8988T (cell line): ENCODE measurements around the gene CALCOCO1.
A peak's percentile ranks its signal among the peaks of the same experiment; 100 is the strongest.
"Not testable (repeated sequence)": the region's sequence is repeated elsewhere in the genome, so short reads cannot be mapped to it uniquely, and the experiment has no call there.

Source experiments
- DNase-seq: peaks from one replicate; pipeline ENCODE4 v3.0.0; 2011

CALCOCO1 gene

DNA sequence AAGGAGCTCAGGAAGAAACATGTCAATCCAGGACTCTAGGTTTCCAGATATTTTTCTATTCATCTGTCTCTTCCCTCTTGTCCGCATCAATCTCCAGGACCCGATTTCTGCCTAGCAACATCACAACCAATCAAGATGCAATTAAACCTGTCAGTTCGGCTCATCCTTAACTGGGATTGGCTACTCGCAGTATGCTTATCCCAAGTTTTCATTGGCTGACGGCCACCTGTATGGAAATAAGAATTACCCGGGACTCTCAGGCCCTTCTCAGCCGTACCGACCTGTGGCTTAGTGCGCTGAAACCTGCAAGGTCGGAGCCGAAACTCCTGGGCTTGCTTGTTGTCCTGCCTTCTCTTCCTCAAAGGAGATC lies 31.0 kb downstream of the CALCOCO1 start:
- DNase-seq, result peak; percentile 92

DNA sequence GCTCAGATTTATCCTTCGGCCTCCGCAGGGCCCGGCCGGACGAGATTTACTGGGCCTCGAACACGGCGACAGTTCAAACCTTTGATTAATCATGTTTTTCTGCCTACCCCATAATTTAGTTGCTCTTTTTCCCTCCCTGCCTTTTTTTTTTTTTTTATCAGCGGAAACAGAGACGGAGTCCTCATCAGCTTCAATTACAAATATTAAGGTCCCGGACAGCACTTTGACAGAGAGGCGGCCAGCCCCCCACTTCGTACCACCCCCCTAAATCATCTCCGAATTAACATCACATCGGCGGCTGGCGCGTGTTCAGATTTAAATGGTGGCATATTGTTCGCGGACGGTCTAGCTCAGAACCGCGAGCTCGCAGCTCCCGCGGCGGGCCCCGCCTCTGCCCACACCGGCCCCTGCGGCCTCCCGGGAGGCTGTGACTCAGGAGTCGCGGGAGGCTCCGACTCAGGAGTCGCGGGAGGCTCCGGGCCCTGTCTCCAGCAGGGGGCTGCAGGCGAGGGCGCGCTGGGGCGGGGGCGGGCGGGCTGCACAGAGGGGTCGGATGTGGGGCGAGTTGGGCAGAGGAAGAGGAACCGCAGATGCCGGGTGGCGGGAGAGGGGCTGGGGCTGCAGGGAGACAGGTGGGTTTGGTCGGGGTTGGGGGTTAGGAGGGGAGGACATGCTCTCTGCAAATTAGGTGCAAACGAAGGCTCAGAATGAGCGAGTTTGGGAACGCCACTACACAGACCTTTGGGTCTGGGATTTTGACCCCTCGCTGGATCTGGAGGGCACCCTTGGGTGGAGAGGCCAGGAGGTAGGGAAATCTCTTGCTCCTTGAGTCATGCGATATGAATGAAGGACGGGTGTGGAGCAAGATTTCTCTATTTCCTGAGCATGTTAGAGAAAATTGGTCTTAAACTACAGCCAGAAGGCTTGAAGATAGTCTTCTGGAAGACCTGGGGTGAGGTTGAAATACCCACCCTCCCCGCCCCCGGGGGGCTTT lies 31.8 kb downstream of the CALCOCO1 start:
- DNase-seq, result peak; percentile 65

DNA sequence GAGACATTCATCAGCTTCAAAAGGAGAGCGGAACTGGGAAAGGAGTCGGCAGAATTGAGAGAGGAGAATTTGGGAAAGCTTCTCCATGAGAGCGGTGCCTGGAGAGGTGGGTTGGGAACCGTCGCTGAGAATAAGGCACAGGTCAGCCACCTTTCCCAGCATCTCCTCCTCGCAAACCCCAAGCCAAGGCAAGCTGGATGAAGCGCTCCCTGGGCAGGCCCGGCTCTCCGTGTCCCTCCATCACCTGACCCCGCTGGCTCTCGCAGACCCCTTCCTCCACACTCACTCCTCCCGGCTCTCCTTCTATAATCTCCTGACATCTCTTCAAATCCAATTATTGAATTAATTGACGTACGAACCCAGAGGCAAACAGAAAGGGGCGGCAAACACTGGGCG lies 32.5 kb downstream of the CALCOCO1 start:
- DNase-seq, result no peak

DNA sequence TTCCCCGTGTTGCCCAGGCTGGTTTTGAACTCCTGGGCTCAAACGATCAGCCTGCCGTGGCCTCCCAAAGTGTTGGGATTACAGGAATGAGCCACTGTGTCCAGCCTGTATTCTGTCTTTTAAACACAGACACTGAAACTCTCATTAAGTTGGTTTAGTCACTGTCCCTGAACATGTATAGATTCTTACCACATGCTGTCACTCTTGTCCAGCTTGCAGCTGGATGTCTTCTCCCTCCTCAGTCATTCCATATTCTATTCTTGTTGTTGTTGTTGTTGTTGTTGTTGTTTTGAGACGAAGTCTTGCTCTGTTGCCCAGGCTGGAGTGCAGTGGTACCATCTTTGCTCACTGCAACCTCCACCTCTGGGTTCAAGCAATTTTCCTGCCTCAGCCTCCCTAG lies 39.1 kb downstream of the CALCOCO1 start:
- no peak for DNase-seq

DNA sequence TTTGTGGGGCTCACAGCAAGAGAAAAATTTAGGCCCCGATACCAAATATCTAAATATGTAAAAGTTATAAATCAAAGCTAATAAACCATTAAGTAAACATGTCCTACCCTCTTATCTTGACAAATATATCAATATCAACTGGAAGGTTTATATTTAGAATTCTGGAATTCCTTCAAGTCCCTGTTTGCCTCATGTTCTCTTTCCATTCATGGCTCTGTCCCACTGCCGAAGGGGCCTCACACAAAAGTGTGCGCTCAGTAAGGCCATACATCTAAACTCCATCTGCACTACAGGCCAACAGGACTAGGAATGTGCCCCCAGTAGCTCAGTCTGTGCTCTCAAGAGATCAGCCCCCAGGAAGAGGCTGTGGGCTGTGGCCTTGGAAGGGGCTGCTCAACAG lies 40.8 kb downstream of the CALCOCO1 start:
- DNase-seq, result no peak

DNA sequence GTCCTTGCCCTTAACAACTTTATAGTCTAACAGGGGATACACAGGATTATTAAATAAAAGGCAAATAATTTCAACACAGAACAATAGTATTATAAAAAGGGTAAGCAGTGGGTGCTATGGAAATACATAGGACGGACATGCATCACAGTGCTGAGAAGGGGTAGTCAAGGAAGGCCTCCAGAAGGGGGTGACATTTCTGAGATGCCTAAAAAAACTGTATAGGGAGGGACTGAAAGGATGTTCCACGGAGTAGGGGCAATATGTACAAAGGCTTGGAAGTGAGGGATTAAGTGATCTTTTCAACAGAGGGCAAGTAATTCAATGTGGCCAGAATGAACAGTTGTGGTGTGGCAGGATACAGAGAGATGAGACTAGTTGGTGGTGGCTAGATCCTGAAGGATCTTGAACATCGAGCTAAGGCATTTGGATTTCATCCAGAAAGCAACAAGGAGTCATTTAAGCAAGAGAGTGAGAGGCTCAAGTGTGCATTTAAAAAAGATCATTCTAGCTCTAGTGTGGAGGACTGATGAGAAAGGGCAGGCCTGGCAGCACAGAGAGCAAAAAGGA lies 42.5 kb downstream of the CALCOCO1 start:
- no peak for DNase-seq

DNA sequence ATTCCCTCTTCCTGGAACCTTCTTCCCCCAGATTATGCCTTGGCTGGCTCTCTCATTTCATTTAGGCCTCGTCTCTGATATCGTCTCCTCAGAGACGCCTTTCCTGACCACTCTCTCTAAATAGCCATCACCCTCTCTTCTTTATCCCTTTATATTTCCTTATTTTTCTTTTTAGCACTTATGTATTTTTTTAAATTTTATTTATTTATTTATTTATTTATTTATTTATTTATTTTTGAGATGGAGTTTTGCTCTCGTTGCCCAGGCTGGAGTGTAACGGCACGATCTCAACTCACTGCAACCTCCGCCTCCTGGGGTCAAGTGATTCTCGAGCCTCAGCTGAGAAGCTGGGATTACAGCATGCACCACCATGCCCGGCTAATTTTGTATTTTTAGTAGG lies 43.3 kb downstream of the CALCOCO1 start:
- no peak for DNase-seq

DNA sequence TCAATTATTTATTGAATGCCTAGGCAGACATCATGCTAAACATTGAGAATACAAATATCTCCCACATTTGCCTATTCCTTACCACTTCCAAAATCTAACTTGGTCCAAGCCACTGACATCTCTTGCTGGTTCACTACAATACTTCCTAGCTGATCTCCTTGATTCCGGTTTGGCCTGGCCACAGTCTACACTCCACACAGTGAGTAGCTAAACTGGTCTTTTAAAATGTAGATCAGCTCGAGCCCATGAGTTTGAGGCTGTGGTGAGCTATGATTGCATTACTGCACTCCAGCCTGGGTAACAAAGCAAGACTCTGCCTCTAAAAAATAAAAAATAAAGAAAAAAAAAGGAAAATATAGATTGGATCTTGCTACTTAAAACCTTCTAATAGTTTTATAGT lies 43.8 kb downstream of the CALCOCO1 start:
- DNase-seq, result no peak

DNA sequence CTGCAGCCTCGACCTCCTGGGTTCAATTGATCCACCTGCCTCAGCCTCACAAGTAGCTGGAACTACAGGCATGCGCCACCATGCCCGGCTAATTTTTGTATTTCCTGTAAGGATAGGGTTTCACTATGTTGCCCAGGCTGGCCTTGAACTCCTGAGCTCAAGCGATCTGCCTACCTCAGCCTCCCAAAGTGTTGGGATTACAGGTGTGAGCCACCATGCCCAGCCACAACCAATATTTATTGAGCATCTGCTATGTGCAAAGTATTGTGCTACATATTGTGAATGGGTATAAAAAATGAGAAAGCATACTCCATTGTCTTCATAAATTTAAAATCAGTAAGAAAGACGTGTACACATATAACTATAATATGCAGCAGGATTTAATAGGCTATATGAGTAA lies 47.2 kb downstream of the CALCOCO1 start:
- DNase-seq, result not testable (repeated sequence)

DNA sequence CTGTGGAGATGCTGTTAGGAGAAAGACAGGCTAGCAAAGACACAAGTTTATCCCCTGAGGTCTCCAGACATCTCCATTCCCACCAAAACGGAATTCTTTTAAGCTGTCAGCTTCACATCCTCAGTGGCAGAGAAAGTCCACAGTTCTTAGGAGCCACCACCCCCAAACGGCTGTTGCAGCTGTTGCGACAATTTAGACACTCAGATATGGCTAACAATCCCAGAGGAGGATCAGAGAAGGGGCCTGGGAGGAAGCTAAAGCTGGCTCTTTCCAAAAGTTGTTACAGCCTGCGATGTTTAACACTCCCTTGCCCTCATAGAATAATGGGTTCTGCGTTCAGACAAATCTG lies 49.5 kb downstream of the CALCOCO1 start:
- DNase-seq, result no peak

DNA sequence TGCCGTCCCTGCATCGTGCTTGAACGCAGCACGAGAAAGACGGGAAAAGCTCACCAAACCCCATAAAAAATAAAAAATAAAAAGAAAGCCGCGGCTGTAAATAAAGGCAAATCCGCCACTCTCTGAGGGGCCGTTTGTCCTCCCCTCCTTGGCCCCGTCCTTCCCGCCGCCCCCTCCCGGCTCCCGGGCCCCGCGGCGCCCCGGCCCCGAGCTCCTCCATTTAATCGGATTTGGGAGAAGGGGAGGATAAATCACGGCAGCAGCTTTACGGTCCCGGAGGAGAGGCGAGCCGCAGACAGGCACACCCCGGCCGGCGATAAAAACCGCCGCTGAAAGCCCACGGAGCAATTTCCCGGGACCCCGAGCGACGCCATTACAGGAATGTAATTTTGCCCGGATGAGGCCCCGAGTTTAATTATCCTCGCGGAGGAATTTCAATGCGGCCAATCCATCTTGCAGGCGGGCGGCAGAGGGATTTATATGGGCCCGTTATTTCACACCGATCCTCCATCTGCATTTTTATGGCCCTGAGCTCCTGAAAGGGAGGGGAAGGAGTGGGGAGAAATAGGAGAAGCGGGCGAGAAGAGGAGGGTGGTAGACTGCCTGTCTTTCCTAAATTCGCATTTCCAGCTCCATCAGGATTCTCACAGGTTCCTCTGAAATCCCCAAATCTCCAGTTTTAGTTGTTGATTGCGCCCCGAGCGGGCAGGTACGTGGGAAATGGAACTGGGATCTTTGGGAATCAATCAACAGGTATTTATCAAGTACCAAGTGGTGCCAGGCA lies 50.0 kb downstream of the CALCOCO1 start:
- no peak for DNase-seq

DNA sequence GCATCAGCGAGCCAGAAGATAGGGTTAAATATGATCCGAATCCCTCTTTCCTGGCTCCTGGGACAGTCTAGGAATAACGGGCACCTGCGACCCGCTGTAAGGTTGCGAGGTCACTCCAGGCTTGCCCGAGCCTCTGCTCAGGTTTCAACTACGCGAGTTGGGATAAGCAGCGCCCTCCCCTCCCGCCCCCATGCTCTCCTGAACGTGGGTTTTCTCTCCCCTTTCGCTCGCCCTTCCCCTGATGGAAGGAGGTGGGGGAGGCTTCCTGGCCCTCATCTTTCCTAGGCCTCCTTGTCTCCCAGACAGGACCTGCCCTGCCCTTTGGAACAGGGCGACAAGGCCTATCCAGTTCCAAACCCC lies 50.6 kb downstream of the CALCOCO1 start:
- no peak for DNase-seq

DNA sequence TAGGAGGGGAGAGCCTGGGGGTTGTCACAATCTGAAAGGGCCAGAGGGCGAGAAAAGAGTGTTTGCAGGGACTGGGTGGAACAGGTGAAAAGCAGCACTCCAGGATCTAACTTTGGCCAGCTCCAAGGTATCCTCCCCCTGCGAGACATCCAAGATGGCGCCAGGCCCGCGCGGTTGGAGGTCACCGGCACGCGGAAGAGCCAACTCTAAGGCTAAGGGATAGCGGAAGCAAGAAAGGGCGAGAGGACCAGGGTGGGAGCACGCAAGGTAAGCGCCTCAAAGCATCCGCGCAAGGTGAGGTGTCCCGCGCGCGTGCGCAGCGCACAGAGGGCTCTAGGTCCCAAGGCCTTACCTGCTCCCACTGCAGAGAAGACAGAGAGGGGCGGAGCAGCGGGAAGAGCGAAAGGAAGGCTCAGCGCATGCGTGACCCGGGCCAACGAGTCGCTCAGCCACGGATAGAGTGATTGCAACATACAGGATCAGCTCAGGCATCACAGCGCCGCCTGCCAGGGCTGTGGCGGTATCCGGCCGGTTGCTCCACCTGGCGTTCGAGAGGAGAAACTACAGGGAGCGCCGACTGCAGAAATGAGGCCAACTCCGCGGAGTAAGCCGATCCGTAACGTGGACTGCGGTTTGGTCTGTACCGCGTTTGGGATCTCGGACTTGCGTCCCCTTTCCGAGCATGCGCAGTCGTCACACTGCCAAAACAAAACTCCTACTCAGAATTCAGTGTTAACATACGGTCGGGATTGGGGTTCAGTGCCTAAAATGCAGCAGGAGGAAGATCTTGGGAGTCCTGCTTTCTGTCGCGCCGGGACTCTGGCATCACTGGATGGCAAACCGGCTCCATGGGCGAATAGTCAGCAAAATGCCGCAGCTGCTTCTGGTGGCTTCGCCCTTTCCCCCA lies 51.3 kb downstream of the CALCOCO1 start, which contains the start of gene ATP5MC2:
Gene ATP5MC2, minus strand, starts transcription at position 383 of the 907 bp plus-strand sequence. CDS start 3,469 bp downstream, outside the sequence.
- peak; percentile 91 for DNase-seq

DNA sequence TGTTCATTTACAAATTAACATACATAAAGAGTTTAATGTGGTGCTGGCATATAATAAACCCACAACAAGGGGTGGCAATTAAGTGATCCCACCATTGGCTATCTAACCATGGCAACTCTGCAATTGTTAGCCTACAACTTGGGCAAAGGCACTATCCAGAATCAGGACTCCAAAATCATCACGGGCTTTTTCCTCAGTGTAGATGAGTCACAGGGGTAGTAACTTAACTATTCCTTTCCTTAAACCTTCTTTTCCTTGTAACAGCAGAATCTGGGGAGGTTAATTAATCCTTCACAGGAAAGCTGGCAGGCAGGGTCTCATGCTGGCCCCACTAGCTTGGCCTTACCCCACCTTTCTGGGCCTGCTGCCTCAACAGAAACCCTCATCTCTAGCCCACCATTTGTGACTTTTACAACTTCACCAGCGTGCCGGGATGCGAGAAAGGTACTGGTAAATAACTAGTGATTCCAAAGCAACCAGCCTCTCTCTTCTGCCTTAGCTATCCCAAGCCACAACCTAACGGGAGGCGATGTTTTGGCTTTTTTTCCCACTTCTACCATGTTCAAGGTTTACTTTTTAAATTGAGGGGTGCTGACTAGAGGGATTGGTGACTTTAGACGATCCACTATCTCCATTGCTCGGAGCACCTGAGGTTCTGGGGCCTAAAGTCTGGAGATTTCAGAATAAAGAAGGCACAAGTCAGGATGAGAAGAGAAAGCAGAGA lies 52.1 kb downstream of the CALCOCO1 start:
- DNase-seq, result no peak

DNA sequence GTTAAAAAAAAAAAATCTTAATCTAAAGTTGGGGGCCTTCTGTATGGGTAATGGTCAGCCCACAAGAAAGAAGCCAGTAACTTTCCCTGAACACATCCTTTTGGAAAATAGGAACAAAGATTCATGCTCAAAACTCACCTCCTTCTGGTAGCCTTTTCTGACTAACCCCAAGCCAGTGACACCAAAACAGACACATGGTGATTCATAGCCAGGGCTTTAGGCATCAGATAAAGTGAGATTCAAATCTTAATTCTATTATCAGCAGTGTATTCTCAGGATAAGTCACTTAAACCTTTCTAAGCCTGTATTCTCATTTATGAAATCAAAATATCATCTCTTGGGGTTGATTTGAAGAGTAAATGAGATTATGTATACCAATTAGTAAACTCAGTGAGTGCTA lies 56.3 kb downstream of the CALCOCO1 start:
- no peak for DNase-seq

DNA sequence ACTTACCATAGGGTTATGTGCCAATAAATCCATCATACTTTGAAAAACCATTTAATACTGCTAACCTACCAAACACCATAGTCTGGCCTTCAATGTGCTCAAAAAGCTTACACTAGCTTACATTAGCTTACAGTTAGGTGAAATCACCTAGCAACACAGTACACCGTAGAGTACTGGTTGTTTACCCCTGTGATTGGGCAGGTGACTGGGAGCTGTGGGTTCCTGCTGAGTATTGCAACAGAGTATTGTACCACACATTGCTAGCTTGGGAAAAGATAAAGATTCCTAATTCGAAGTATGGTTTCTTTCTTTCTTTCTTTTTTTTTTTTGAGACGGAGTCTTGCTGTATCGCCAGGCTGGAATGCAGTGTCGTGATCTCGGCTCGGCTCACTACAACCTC lies 56.9 kb downstream of the CALCOCO1 start:
- DNase-seq, result no peak

DNA sequence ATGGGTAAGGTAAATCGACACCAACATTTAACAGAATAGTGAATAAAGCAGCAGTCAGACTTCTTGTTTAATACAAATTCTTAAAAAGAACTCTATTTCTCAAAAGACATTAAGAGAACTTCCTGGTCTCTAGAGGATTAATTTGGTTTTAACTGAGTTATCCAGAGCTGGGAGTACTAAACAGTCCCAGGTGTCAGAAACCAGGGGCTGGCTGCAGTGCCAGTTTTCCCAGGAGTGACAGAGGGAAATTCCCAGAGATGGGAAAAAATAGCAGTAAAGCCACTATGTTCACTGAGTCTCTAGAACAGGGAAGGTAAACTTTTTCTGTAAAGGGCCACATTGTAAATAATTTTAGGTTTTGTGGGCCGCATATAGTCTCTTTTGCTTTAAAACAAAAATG lies 60.2 kb downstream of the CALCOCO1 start:
- DNase-seq, result no peak

DNA sequence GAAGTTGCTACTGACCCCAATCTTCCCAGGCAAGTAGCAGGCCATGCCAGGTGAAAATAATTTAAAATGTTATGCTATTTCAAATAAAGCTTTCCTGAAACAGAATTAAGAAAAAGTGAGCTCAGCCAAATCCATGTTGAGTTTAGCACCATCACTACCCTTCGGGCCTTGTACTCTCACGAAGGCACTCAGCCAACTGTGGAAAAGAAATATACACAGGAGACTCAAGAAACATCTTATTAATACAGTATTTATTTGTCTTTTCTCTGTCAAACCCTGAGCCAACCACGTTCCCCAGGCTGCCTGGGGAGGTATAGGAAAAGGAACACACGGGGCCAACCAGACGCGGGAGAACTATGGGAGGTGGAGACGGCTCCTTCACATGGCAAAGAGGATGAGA lies 62.3 kb downstream of the CALCOCO1 start:
- DNase-seq, result no peak

DNA sequence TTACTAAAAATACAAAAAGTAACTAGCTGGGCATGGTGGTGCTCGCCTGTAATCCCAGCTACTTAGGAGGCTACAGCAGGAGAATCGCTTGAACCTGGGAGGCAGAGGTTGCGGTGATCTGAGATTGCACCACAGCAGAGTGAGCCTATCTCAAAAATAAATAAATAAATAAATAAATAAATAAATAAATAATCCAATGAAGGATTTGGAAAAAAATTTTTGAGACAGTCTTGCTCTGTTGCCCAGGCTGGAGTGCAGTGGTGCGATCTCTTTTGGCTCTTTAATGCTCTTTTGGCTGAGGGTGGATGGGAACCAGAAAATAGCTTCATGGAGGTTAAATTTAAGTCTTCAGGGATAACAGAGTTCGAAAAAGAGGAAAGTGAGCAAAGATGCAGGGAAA lies 63.1 kb downstream of the CALCOCO1 start:
- DNase-seq, result no peak

DNA sequence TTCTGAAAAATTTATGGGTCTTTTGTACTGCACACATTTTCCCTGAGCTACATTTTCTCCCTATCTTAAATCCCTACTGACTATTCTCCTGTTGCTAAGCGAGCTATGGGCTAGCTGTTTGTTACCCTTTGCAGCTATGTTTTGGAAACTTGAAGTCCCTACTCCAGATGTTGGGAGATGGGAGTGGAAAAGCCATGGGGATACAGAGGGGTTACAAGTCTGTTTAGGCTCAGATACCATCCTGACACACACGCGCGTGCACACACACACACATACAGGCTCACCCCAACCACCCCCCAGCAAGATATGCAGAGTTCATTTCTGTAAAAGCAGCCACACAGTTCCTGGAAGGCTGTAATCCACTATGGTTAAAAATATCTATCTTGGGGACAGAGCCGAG lies 67.2 kb downstream of the CALCOCO1 start:
- DNase-seq, result no peak

DNA sequence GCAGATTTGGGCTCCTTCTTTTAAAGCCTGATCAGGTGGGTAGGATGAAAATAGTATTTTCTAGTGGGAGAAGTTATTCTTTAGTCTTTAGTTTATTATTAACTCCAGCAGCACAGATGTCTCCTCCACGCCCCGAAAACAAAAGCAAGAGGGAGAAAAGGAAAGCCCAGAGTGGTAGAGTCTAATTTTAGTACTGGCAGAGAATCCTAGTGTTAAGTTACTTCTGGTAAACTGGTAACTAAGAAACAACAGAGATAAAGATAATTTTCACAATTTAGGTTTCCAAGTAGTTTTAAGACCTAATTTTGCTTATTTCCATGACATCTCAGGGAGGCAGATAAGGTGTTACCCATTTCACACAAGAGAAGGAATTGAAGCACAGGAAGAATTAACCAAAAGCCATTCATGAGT lies 67.7 kb downstream of the CALCOCO1 start:
- DNase-seq, result no peak

DNA sequence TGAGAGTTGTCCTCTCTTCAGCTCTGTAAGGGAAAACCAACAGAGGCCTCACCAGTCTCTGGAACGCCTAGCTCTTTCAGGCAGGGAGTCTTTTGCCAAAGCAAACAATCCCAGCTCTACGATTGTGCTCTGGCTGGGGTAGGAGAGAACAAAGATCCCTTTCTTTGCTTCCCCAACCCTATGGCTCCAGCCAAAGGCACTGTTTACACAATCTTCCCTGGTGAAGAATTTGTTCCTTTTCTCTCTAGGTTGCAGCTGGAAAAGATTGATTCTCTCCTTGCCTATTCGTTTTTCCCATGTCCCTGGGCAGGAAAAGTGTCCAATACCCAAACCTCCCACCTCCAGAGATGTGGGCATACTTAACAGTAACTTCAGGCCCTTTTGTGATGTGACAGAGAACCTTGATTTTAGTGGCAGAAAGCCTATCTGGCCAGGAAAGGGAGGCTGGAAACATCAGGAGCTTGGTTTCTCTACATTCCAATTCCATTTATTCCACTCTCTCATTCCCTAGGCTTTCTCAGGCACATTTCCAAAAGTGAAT lies 68.2 kb downstream of the CALCOCO1 start:
- no peak for DNase-seq
